Measurements from ENCODE around the gene MBD2.
"Not testable (repeated sequence)": the region's sequence is repeated elsewhere in the genome, so short reads cannot be mapped to it uniquely, and the experiment has no call there.

MBD2 gene

GRCh38 chr18:54223568-54224241, 764 bp downstream of the MBD2 start:
- no peak for TF ChIP-seq CTCF (IDR thresholded peaks at IDR 0.05)
- Histone ChIP-seq H3K4me1 (ENCODE audit: control insufficient read depth in 1 of 2, insufficient read depth in 1 of 2, low read depth in 1 of 2, low read length in 1 of 2) (peaks cover 26 to 37% of the 10 kb centered on the region in 2 experiments), H3K36me3 (no peaks in the 10 kb centered on the region)

GRCh38 chr18:54222922-54223567, 1.4 kb downstream of the MBD2 start:
- Histone ChIP-seq H3K36me3 (no peaks in the 10 kb centered on the region), H3K27me3 (no peaks in the 10 kb centered on the region), H3K4me1 (ENCODE audit: control insufficient read depth in 1 of 2, insufficient read depth in 1 of 2, low read depth in 1 of 2, low read length in 1 of 2) (peaks cover 26 to 40% of the 10 kb centered on the region in 2 experiments), H3K27ac (peak overlapping the region; percentile 88), H3K4me3 (ENCODE audit: low read depth in 1 of 2, low read length in 1 of 2) (peak overlapping the region; percentile 58 to 64), H3K9me3 (no peaks in the 10 kb centered on the region)
- TF ChIP-seq CTCF (IDR thresholded peaks at IDR 0.05), result no peak

More at GRCh38 chr18:54223568-54224241, 764 bp downstream of the MBD2 start:
- H3K4me3 ChIP-seq (ENCODE audit: low read depth in 1 of 2, low read length in 1 of 2), result peak overlapping the region; percentile 58 to 64
- no peaks in the 10 kb centered on the region for H3K9me3 ChIP-seq
- no peaks in the 10 kb centered on the region for H3K27me3 ChIP-seq
- peak overlapping the region; percentile 88 for H3K27ac ChIP-seq

GRCh38 chr18:54220406-54220805, 4.1 kb downstream of the MBD2 start:
- Histone ChIP-seq H3K27me3 (no peaks in the 10 kb centered on the region), H3K4me1 (ENCODE audit: control insufficient read depth in 1 of 2, insufficient read depth in 1 of 2, low read depth in 1 of 2, low read length in 1 of 2) (peaks cover 26 to 40% of the 10 kb centered on the region in 2 experiments), H3K27ac (no peak overlapping the region), H3K4me3 (ENCODE audit: low read depth in 1 of 2, low read length in 1 of 2) (no peak overlapping the region), H3K9me3 (no peaks in the 10 kb centered on the region), H3K36me3 (no peaks in the 10 kb centered on the region)
- TF ChIP-seq CTCF (IDR thresholded peaks at IDR 0.05), result no peak

- H3K36me3 ChIP-seq; H3K27me3 ChIP-seq; H3K27ac ChIP-seq; H3K9me3 ChIP-seq; H3K4me3 ChIP-seq (ENCODE audit: low read depth in 1 of 2, low read length in 1 of 2): not testable (repeated sequence)
- peaks cover 21 to 32% of the 10 kb centered on the region in 2 experiments for H3K4me1 ChIP-seq (ENCODE audit: control insufficient read depth in 1 of 2, insufficient read depth in 1 of 2, low read depth in 1 of 2, low read length in 1 of 2)
These were observed 5.7 kb downstream of the MBD2 start for GRCh38 chr18:54218803-54219202.

- Histone ChIP-seq H3K27ac (no peak overlapping the region), H3K36me3 (no peaks in the 10 kb centered on the region), H3K4me1 (ENCODE audit: control insufficient read depth in 1 of 2, insufficient read depth in 1 of 2, low read depth in 1 of 2, low read length in 1 of 2) (peaks cover 16 to 27% of the 10 kb centered on the region in 2 experiments), H3K27me3 (no peaks in the 10 kb centered on the region), H3K9me3 (no peaks in the 10 kb centered on the region), H3K4me3 (ENCODE audit: low read depth in 1 of 2, low read length in 1 of 2) (no peak overlapping the region)
- TF ChIP-seq CTCF (IDR thresholded peaks at IDR 0.05), result no peak
These were observed 6.2 kb downstream of the MBD2 start for GRCh38 chr18:54218299-54218698.

GRCh38 chr18:54217624-54218023, 6.8 kb downstream of the MBD2 start:
- Histone ChIP-seq H3K9me3 (no peaks in the 10 kb centered on the region), H3K4me1 (ENCODE audit: control insufficient read depth in 1 of 2, insufficient read depth in 1 of 2, low read depth in 1 of 2, low read length in 1 of 2) (peaks cover 9 to 20% of the 10 kb centered on the region in 2 experiments), H3K4me3 (ENCODE audit: low read depth in 1 of 2, low read length in 1 of 2) (no peak overlapping the region), H3K27ac (no peak overlapping the region), H3K27me3 (no peaks in the 10 kb centered on the region), H3K36me3 (no peaks in the 10 kb centered on the region)
- no peak for TF ChIP-seq CTCF (IDR thresholded peaks at IDR 0.05)
